GM19438 (cell line): ENCODE data around the gene NEFH.
"Not testable (repeated sequence)": the region's sequence is repeated elsewhere in the genome, so short reads cannot be mapped to it uniquely, and the experiment has no call there.

Source experiments
- ATAC-seq: cut with Tn5 transposase; IDR thresholded peaks from one replicate; pipeline ENCODE4 v1.9.1; 2021; ENCODE audit warnings: low read depth; ENCODE audit not compliant: unreplicated experiment

Gene NEFH, protein sequence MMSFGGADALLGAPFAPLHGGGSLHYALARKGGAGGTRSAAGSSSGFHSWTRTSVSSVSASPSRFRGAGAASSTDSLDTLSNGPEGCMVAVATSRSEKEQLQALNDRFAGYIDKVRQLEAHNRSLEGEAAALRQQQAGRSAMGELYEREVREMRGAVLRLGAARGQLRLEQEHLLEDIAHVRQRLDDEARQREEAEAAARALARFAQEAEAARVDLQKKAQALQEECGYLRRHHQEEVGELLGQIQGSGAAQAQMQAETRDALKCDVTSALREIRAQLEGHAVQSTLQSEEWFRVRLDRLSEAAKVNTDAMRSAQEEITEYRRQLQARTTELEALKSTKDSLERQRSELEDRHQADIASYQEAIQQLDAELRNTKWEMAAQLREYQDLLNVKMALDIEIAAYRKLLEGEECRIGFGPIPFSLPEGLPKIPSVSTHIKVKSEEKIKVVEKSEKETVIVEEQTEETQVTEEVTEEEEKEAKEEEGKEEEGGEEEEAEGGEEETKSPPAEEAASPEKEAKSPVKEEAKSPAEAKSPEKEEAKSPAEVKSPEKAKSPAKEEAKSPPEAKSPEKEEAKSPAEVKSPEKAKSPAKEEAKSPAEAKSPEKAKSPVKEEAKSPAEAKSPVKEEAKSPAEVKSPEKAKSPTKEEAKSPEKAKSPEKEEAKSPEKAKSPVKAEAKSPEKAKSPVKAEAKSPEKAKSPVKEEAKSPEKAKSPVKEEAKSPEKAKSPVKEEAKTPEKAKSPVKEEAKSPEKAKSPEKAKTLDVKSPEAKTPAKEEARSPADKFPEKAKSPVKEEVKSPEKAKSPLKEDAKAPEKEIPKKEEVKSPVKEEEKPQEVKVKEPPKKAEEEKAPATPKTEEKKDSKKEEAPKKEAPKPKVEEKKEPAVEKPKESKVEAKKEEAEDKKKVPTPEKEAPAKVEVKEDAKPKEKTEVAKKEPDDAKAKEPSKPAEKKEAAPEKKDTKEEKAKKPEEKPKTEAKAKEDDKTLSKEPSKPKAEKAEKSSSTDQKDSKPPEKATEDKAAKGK

DNA sequence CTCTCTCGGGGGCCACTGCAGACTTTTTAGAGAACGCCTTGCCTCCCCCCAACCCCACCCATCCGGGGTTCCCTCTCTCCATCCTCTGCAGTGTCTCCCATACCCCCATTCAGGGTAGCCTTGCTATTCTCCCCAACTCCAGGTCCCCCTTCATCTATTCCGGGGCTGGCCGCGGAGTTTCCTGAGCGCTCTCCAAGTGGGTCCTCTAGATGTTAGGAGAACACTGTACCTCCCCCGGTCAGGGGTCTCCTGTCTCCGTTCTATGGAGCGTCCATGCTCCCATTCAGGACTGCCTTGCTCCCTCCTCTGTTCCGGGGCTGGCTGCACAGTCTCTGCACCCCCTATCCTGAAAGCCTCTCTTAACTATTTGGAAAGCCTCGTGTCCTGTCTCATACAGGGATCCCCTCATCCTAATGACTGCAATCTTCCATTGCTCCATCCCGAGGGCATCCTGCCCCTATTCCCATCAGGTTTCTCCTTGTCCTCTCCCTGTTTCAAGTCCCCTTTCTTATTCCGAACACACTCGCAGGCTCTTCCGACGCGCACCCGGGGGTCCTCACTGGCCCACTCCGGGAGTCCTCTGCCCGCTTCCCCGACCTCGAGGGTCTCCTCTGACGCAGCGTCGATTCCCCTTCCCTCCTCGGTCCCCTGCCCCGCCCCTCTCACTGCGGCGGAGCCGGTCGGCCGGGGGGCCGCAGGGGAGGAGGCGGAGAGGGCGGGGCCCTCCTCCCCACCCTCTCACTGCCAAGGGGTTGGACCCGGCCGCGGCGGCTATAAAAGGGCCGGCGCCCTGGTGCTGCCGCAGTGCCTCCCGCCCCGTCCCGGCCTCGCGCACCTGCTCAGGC, at the start of gene NEFH:
Gene NEFH, plus strand, starts transcription at position 802 of the 845 bp plus-strand sequence. CDS start 45 bp downstream, outside the sequence.
- ATAC-seq, result no peak

DNA sequence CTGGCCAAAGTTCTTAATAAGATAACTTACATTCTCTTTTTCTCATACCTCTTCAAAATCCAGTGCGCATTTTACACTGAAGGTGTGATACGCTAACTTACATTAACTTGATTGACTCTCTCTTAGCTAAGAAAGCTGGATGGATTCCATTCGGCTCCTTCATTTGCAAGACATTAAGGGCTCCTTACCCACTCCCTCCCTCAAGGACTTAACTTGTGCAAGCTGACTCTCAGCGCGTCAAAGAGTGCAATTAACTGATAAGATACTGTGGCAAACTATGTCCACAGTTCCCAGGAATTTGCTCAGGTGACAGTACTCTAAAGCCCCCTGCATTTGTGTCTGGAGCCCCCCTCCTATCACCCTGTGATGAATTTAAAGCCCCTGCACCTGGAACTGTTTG, 48.0 kb upstream of the NEFH start:
- ATAC-seq, result no peak

DNA sequence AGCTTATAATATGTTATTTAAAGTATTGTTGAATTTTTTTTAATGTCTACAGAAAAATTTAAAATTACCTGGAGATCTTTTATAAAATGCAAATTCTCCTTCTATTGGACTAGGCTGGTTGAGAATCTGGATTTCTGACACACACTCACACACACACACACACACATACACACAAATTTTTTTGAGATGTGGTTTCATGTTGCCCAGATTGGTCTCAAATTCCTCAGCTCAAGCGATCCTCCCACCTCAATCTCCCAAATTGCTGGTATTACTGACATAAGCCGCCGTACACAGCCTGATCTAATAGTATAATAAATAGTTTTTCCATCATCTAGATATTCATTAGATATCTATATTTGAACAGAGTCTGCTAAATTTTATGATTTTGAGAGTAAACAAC, 46.2 kb upstream of the NEFH start:
- no peak for ATAC-seq

DNA sequence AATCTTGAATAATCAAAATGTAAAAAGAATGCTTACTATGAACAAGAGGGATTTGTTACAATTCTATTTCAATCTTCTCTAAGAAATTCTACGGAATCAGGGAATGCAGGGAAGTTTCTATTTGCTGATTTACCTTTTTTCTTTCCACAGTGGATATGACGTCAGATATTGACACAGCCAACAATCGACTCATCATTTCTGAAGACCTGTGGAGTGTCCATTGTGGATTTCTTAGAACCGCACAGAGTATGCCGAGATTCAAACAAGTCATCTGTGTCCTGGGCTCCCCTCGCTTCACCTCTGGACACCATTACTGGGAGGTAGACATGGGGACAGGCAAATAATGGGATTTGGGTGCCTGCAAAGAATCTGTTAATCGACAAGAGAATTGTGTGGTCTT, 45.7 kb upstream of the NEFH start:
- ATAC-seq, result no peak

DNA sequence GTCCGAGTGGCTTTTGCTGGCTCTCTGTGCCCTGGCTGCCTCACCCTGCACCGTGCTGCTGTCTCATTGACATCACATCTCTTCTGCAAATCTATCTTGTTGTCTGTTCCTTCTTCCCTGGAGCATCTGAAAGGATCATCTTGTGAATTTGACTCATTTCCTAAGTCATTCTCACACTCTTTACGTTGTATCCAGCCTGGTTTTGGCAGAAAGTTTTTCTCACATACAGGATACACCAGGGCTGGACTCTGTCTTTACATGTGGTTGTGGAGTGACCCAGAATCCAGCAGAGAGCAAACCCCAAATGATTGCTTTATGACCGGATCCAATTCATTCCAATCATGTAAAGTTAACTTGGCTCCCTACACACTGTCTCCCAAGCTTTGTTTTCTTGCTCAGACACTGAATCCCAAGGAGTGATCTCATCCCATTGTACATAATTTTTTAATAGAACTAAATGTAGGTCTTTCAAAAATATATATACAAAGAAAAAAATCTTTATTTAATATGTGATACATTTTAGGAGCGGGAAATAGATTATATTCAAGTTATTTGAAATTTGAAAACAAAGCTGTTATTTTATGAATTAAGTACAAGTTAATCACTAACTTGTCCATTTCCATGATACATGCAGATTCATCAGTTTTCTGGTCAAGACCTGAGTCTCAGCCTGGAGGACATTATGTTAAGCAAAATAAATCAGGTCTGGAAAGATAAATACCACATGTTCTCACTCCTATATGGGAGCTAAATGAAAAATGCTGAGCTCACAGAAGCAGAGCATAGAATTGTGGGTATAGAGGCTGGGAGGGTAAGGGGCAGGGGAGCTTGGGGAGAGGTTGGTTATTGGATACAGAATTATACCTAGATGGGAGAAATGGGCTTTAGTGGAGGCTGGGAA, 44.5 kb upstream of the NEFH start:
- ATAC-seq, result no peak

DNA sequence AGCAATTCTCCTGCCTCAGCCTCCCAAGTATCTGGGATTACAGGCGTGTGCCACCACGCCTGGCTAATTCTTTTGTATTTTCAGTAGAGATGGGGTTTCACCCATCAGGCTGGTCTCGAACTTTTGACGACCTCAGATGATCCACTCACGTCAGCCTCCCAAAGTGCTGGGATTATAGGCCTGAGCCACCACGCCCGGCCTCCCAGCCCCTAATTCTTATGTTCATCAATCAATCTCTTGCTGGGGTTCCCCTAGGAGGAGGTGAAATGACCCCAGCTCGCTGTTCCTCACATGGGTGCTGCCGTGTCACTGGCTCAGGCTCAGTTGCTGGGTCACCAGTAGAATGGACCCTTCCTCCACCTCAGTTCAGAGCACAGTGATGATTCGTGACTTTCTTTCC, 41.7 kb upstream of the NEFH start, which contains the start of gene RFPL1:
Gene RFPL1, plus strand, starts transcription at position 301 of the 400 bp plus-strand sequence.
- not testable (repeated sequence) for ATAC-seq

DNA sequence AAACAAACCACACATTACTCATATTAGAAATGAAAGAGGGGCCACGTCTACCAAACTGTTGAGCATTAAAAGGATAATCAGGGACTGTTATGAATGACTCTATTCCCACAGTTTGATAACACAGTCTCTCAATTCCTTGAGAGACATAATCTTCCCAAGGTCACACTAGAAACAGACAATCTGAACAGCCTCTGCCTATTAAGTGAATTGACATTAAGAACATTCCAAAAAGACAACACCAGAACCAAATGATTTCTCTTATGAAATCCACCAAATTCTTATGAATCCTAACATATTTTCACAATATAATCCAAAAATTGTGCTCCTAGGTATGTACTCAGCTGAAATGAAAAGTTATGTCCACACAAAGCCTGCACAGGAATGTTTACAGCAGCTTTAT, 37.0 kb upstream of the NEFH start:
- ATAC-seq, result no peak

DNA sequence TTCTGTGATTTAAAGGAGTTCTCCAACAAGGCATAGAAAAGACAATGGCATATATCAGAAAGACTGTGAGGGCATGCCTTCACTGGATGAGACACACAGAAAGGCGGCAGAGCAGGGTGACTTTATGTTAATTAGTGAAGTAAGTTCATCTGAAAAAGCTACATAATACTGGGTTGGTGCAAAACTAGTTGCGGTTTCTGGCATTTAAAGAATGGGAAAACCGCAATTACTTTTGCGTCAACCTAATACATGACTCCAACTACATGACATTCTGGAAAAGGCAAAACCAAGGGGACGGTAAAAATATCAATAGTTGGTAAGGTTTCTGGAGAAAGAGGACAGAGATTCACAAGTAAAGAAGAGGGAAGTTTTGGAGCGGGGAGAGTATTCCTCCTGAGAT, 36.6 kb upstream of the NEFH start:
- no peak for ATAC-seq

DNA sequence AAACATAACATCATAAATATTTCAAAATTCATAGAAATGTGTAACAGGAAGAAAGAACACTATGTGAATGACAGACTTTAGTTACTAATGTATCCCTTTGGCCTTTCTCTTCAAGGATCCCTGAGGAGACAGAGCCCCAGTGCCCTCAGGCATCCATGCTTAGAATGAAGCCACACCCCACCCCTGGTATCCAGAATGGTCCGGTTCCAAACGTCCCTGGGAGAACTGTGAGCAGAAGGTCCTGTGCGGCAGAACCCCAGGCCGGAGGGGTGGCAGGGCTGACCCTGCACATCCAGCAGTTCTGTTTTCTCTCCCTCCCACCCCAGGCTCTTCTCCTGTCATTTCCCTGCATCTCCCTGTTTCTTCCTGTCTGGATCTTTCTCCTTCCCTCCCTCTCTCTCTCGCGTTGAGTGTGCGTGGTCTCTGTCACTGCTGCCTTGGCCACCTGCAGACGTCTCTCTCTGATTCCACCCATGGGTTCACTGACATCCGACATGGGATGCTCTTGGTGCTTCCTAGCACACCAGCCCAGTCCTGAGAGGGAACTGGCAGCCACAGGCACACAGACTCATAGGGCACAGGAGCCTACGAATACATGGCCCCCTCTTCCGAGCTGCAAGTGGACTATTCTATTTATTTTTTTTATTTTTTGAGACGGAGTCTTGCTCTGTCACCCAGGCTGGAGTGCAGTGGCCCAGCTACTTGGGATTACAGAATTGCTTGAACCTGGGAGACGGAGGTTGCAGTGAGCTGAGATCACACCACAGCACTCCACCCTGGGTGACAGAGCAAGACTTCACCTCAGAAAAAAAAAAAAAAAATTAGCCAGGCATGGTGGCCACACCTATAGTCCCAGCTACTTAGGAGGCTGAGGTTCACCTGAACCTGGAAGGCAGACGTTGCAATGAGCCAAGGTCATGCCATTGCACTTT, 35.9 kb upstream of the NEFH start:
- ATAC-seq, result no peak

DNA sequence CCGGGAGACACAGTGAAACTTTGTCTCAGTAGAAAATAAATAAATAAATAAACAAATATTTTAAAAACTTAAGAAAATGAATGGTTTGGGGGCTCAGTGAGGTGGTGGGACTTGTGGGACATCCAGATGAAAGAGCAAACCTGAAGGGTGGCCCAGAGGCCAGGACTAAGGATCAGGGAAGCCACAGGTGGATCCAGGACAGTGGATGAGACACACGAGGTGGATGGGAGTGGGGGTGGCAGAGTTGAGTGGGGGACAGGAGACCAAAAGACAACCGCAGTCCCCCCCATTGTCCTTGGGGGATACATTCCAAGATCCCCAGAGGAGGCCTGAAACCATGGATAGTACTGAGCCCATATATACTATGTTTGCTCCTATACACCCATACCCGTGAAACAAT, 34.5 kb upstream of the NEFH start:
- ATAC-seq, result no peak

DNA sequence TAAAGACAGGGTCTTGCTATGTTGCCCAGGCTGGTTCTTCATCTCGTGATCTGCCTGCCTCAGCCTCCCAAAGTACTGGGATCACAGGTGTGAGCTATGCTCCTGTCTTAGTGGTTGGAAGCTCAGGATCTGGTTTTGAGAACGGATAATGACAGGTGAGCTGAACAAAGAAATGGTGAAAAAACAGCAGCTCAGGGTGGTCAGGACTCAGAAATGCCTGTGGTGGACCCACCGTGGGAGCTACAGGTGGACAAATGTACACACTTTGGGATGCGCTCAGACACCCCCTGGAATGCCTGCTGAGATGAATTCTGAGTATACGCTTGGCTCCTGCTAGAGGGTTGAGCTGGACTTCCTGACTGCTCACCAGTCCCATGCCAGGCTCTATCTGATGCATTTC, 32.1 kb upstream of the NEFH start:
- ATAC-seq, result no peak

DNA sequence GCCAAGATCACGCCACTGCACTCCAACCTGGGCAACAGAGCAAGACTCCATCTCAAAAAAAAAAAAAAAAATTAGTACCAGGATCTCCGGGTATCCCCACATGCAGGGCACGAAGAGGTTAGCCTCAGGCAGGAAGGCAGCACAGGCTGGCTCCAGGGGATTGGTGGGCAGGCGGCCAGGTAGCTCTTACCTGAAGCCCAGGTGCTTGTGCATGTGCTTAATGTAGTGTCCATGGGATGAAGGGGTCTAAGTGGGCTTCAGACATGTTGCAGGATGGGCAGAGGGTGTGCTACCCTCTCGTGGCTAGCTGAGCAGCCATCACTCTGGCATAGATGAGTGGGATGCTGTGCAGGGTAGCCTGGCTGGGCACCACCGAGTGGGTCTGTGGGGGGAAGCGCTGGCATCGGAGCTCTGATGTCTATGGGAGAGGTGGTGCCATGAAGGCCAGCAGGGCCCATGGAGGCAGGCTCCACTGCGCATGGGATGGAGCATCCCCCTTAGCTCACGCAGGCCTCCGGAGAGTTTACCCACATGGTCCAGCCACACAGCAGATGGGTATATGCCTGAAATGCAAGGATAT, 30.6 kb upstream of the NEFH start:
- ATAC-seq, result no peak

DNA sequence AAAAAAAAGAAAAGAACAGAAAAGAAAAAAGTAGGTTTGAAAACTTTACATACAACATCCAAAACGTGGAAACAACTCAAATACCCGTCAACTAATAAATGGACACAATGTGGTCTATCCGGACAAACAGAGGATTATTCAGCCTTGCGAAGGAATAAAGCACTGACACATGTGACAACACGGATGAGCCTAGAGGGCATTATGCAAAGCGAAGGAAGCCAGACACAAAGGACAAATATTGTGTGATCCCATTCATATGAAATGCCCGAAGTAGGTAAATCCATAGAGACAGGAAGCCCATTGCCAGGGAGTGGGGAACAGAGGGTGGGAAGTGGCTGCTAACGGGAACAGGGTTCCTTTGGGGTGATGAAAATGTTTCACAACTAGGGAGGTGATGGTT, 29.8 kb upstream of the NEFH start:
- ATAC-seq, result no peak

DNA sequence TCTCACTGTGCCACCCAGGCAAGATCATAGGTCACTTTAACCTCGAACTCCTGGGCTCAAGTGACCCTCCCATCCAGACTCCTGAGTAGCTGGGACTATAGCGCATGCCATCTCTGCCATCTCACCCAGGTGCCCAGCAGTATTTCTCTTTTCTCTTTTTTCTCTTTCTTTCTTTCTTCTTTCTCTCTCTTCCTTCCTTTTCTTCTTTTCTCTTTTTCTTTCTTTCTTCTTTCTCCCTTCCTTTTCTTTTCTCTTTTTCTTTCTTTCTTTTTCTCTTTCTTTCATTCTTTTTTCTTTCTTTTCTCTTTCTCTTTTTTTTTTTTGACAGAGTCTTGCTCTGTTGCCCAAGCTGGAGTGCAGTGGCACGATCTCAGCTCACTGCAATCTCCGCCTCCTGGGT, 28.2 kb upstream of the NEFH start:
- ATAC-seq, result no peak

DNA sequence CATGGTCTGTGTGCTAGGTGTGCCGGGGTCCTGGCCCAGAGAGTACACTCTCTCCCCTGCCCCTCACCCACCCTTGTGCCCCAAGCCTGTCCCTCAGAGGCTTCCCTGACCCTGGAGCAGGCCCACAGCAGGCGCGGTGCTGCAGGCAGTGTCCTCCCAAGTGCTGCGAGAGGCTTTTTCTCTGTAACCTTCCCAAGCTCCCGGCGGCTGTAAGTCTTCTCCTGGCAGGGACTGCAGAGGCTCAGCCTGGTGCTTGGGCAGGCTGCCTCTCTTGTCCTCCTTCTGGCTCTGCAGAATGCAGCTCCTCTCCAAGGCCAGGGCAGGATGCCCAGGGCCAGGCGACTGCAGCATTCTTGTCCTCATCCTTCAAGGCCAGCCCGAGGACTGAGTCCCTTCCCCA, 25.7 kb upstream of the NEFH start:
- no peak for ATAC-seq

DNA sequence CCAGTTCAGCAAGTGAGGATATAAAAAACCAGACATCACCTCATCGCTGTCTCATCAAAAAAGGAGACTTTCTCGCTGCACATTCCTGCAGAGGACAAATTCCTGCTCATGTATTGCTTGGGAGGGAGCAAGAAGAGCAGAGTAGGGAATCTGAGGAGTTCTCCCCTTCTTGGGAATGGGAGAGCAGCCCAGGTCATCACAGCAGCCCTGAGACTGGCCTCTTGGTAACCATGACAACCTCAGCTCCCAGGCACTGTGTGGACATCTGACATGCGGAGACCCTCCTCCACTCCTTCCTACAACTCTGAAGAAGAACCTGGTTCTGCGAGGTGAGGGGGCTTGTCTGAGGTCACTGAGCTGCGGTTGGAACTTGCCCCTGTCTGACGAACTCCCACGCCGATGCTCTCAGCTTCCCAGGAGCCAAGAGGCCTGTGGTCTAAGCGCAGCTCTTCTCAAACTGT, 23.8 kb upstream of the NEFH start:
- ATAC-seq, result no peak

DNA sequence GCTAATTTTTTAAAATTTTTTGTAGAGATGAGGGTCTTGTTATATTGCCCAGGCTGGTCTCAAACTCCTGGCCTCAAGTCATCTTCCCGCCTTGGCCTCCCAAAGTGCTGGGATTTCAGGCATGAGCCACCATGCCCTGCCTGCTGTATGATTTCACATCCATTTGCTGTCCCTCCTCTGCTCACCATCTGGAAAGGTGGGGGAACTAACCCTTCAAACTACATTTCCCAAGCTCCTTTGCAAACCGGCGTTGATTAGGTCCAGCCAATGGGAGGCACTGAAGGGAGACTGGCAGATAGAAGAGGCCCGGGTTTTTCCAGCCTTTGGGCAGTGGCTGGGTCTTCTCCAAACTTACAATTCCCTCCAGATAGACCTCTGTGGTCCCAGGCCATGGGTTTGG, 22.3 kb upstream of the NEFH start:
- no peak for ATAC-seq

DNA sequence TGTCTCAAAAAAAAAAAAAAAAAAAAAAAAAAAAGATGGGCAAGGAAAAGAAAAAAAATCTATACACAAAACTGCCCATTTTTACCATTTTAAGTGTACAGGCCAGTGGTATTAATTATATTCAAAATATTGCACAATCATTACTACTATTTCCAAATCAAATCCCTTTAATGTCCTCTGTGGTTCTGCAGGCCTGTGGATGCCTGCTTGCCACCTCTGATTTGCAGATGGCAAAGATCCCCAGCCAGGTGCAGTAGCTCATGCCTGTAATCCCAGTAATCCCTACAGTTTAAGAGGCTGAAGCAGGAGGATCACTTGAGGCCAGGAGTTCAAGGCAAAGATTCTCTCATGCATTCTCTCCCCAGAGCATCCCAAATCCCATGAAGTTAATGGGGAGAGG, 21.5 kb upstream of the NEFH start:
- no peak for ATAC-seq
